Epithelial cell of esophagus (primary cell): ENCODE results near the gene NT5DC2.

Experiments used
- DNase-seq: peaks from one replicate; pipeline ENCODE4 v3.0.0; 2010; ENCODE audit warnings: low read depth
- H3K4me3 ChIP-seq: 2 replicates; pipeline ENCODE4 v1.5.1; 2011; ENCODE audit warnings: mild to moderate bottlenecking, low read length, control low read depth
- TF ChIP-seq, protein P1 (sequence below): IDR thresholded peaks from 2 replicates; pipeline ENCODE4 v1.5.1; 2011; ENCODE audit warnings: low read depth, mild to moderate bottlenecking, low read length, control low read depth, inconsistent platforms; ENCODE audit not compliant: insufficient read depth; ENCODE audit errors: missing control alignments

Gene NT5DC2

DNA sequence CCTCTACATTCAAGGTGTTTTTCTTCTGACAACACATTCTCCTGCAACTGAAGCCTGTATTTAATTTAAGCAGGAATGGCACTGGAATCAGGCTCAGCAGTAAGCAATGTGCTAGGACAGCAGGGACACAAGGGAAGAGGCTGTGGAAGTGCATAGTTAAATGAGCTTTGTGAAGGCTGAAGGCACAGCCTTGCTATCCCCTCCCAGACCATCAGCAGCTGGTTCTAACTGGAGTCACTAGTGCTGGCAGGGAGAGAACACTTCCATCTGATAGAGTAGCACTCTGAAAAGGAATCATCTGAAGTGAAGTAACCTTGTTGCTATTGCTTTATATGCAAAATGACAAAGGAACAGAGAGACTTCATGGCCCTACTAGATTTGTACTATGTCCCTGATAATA lies 17.5 kb upstream of the NT5DC2 start:
- TF ChIP-seq, protein P1, sequence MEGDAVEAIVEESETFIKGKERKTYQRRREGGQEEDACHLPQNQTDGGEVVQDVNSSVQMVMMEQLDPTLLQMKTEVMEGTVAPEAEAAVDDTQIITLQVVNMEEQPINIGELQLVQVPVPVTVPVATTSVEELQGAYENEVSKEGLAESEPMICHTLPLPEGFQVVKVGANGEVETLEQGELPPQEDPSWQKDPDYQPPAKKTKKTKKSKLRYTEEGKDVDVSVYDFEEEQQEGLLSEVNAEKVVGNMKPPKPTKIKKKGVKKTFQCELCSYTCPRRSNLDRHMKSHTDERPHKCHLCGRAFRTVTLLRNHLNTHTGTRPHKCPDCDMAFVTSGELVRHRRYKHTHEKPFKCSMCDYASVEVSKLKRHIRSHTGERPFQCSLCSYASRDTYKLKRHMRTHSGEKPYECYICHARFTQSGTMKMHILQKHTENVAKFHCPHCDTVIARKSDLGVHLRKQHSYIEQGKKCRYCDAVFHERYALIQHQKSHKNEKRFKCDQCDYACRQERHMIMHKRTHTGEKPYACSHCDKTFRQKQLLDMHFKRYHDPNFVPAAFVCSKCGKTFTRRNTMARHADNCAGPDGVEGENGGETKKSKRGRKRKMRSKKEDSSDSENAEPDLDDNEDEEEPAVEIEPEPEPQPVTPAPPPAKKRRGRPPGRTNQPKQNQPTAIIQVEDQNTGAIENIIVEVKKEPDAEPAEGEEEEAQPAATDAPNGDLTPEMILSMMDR: no peak
- no peak for DNase-seq
- no peak overlapping the region for H3K4me3 ChIP-seq

DNA sequence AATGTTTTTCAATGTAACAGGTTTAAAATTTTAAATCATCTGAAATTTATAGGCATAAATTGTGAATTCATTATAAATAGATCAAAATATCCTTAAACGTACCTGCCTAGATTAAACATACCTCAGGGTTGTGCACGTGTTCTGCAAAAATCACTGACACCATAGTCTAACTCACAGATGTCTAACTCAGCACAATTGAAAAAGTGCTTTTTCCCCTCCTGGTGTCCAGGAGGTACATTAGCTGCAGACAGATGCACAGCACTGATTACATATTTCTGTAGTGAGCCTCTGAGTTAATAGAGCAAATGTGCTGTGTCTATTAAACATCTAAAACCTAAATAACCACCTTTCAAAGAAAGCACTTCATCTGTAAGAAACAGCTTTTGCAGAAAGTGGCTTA lies 13.5 kb upstream of the NT5DC2 start:
- TF ChIP-seq, protein P1: no peak
- DNase-seq: no peak
- no peak overlapping the region for H3K4me3 ChIP-seq

DNA sequence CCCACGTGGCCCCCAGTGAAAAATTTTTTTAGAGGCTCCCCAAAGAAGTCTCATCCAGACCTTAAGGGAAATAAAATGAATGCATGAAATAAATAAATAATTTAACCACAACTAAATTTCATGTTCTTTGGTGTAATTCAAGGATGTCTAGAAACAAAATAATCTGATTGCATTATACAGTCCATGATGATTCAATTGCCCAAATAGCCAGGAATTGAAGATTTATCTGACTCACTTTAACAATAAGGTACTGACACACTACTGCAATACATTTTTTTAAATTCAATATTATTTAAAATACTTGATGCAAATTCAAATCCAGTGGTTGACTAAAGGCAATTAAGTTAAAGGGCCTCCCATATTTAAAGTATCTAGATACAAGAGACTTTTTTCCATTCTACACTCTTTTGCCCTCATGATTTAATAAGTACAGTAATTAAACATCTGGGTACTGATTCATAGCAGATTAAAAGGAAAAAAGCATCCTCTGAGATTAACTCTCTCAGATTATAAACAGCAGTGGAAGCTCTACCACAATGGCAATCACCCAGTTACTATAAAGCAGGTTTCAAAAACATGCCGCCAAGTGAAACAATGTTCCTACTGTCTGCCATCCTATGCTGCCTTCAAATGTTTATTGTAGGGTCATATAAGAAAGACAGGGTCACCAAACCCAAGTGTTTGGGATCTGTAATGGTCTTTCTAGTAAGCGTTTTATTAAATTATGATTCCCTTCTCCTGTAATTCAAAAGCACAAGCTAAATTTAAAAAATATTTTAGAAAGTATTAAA lies 12.6 kb upstream of the NT5DC2 start:
- no peak for DNase-seq
- no peak overlapping the region for H3K4me3 ChIP-seq
- TF ChIP-seq, protein P1: no peak

DNA sequence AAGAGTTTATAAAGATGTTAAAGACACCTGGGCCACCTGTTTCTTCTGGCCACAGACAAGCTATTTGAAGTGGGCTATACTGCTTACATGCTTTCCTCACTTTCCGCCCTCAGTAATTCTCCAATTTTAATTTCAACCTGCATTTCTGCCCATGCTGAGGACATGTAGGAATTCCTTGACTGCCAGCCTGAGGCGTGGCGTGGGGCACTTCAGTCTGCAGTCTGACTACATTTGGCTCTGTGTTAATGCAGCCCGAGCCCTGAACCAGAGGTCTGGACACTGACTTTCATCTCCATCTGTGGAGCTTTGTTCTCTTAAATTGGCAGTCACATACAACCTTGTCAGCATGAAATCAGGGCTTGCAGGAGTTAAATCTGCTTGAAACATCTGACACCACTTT lies 11.3 kb upstream of the NT5DC2 start:
- no peak for DNase-seq
- TF ChIP-seq, protein P1: no peak
- H3K4me3 ChIP-seq: no peak overlapping the region

DNA sequence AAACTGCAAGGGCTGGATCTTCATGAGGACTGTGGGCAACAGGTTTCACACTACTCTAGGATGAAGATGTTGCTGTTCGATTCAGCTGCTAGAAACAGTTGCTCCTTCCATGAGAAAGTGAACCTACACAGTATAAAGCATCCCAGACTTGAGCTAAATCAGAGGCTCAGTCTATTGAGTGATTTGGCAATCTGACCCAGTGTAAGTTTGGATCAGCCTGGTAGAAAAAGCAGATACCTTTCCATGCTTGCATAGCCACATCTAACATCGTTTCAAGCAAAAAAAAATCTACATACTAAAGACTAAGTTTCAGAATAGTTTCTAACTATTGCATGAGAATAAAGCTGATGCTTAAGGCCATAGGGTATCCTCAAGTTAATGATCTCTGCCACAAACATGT lies 7.4 kb upstream of the NT5DC2 start:
- no peak overlapping the region for H3K4me3 ChIP-seq
- TF ChIP-seq, protein P1: no peak
- no peak for DNase-seq

DNA sequence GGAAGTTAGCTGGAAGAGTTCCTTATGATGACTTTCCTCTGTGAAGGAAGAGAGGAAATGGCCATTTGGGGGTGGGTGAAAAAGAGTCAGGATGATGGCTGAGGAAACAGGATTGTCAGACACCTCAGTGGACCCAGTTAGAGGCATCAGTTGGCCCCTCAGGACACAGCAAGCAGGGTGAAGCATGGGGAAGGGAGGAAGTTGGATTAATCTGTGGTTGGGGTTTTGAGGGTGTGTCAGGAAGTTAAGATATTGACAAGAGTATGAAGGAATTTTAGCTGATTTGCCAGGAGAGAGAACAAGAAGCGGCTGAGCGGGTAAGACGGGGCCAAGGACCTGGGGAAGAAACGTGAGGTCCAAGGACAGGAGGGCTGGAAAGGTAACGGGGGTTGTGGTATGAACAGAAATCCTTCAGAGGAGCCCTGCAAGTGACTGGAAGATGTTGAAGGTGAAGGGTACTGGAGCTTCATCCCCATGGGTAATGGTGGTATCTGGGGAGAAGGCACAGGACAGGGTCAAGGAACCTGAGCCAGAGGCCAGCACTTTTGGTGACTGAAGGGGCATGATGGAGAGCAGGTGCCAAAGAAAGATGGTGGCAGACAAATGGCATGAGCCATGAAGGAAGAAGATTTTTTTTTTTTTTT lies 5.5 kb upstream of the NT5DC2 start:
- TF ChIP-seq, protein P1: no peak
- H3K4me3 ChIP-seq: no peak overlapping the region
- DNase-seq: no peak
